VCaP (cell line): ENCODE measurements around the gene ATP5MK.

Experiments used
- H3K27ac ChIP-seq: fragments of 450-650 bp; 2 replicates; pipeline ENCODE4 v1.5.1; 2017
- TF ChIP-seq, protein P1 (sequence below): fragments of 450-650 bp; conservative IDR thresholded peaks from 2 replicates; pipeline ENCODE4 v1.5.1; 2017; ENCODE audit warnings: mild to moderate bottlenecking, moderate library complexity

ATP5MK gene

DNA sequence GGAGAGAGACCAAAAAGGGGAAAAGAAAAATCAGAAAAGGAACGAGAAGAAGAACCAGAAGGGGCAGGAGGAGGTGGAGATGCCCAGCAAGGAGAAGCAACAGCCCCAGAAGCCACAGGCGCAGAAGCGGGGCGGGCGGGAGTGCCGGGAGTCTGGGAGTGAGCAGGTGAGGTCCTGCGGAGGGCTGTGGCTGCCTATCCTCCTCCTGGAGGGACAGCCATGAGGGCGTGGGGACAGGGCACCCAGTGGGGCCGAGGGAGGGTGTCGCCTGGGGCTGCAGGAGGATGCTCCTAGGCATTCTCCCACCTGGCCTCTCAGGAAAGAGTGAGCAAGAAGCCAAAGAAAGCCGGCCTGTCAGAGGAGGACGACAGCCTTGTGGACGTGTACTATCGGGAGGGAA lies 44.1 kb upstream of the ATP5MK start:
- TF ChIP-seq, protein P1, sequence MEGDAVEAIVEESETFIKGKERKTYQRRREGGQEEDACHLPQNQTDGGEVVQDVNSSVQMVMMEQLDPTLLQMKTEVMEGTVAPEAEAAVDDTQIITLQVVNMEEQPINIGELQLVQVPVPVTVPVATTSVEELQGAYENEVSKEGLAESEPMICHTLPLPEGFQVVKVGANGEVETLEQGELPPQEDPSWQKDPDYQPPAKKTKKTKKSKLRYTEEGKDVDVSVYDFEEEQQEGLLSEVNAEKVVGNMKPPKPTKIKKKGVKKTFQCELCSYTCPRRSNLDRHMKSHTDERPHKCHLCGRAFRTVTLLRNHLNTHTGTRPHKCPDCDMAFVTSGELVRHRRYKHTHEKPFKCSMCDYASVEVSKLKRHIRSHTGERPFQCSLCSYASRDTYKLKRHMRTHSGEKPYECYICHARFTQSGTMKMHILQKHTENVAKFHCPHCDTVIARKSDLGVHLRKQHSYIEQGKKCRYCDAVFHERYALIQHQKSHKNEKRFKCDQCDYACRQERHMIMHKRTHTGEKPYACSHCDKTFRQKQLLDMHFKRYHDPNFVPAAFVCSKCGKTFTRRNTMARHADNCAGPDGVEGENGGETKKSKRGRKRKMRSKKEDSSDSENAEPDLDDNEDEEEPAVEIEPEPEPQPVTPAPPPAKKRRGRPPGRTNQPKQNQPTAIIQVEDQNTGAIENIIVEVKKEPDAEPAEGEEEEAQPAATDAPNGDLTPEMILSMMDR, result no peak
- H3K27ac ChIP-seq, result no peak overlapping the region

DNA sequence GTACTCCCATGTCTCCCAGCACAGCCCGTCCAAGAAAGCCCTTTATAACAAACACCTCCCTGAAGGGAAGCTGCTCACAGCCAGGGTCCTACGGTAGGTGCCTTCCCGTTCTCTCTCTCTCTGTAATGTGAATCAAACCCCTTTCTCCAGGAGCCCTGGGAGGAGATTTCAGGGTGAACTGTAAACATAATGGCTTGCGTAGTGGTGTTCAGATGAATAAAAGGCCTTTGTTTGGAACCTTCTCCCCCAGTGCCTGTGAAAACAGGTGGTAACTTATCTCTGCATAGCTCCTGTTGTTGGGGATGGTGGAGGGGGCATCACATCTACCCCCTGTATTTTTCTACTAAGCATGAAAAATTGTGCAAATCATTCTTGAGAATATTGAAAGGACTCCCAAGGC lies 43.5 kb upstream of the ATP5MK start:
- no peak overlapping the region for H3K27ac ChIP-seq
- TF ChIP-seq, protein P1, result no peak

DNA sequence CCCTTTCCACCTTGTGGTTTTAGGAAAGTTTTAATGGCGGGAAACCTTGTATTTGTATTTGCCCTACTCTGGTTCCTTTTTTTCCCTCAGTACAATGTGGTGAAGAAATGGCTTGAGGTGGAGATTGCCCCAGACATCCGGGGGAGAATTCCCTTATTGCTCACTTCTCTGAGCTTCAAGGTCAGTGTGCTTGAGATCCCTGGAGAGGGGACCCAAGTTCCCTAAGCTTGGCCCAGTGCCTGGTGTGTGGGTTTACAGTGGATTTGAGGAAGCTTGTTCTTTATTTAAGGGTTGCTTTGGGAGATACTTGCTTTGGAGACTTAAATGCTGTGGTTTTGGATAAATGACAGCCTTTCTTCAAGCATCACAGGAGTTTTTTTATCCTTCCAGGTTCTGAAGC lies 37.6 kb upstream of the ATP5MK start:
- no peak overlapping the region for H3K27ac ChIP-seq
- TF ChIP-seq, protein P1, result no peak

DNA sequence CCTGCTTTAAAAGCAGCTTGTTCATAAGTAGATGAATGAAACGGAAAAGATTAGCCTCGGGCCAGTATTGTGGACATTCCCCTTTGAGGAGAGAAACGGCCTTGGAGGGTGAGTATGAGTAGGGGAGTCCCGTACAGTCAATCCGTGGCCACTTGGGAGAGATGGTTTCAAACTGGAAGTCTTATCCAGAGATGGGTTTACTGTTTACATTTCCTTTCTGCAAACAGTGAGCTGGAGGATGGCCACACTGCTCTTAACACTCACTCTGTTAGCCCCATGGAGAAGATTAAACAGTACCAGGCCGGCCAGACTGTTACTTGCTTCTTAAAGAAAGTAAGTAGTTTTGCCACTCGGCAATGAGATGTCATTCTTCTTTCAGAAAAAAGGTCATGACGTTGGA lies 35.6 kb upstream of the ATP5MK start:
- H3K27ac ChIP-seq, result peak overlapping the region; percentile 41
- TF ChIP-seq, protein P1, result no peak

DNA sequence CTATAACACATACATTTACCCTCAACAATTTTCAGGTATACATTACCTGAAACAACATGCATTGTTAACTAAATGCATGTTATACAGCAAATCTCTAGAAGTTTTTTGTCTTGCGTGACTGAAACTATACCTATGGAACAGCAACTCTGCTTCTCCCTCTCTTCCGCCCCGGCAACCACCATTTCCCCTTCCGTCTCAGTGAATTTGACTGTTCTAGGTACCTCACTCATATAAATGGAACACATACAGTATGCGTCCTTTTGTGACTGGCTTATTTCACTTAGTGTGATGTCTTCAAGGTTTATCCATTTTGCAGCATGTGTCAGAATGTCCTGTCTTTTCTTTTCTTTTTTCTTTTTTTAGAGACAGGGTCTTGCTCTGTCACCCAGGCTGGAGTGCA lies 33.4 kb upstream of the ATP5MK start:
- TF ChIP-seq, protein P1, result no peak
- H3K27ac ChIP-seq, result no peak overlapping the region

DNA sequence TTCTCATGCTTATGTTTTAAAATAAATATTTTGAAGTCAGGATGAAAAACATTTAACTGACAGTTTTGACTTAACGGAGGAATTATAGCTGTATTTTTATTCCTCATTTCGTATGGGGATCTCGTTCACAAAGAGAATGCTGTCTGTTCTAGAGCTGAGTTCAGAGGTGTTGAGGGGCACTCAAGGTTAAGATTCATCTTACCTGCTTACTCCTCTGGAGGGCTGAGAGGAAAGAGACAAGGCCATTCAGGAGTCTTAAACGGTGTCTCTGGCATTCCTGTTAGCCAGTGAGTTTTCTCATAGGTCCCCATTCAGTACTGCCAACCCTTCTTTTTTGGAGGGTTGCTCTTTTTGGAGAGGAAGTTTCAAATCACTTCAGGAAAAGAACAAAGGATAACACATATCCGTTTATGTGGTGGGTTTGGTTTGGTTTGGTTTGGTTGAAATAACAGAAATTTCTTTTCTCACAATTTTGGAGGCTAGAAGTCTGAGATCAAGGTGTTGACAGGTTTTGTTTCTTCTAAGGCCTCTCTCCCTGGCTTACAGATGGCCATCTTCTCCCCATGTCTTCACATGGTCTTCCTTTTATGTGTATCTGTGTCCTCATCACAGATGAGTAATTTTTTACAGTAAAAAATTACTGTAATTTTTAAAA lies 32.8 kb upstream of the ATP5MK start:
- TF ChIP-seq, protein P1, result no peak
- H3K27ac ChIP-seq, result no peak overlapping the region

DNA sequence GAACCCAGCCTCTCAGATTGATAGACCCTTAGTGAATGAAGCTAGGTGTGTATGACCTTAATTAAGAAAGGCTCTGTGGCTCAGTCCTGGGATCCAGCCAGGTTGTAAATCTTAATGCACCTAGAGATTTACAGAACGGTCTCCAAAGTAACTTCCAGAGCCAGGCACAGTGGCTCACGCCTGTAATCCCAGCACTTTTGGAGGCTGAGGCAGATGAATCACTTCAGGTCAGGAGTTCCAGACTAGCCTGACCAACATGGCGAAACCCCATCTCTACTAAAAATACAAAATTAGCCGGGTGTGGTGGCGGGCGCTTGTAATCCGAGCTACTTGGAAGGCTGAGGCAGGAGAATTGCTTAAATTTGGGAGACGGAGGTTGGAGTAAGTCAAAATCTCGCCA lies 31.6 kb upstream of the ATP5MK start:
- TF ChIP-seq, protein P1, result no peak
- H3K27ac ChIP-seq, result no peak overlapping the region
